Neural progenitor cell (in vitro differentiated cells): ENCODE measurements around the gene TSPAN17. TPM values are rescaled to one million over a fixed set of nuclear protein-coding genes. Genes with fewer than 3 reads are reported as not detected.

Experiments used
- DNase-seq: peaks from one replicate; pipeline ENCODE4 v3.0.0-alpha.2; 2016; ENCODE audit warnings: low spot score
- H2AFZ ChIP-seq: fragments of 200-600 bp; sonication (generic); replicated peaks from 2 replicates; pipeline ENCODE4 v1.6.1; 2016; ENCODE audit warnings: antibody characterized with exemption
- H3F3A ChIP-seq: fragments of 200-600 bp; sonication (generic); 2 replicates; pipeline ENCODE4 v1.6.1; 2016; ENCODE audit warnings: antibody characterized with exemption, low read depth
- H3K27ac ChIP-seq: fragments of 200-600 bp; sonication (generic); 2 replicates; pipeline ENCODE4 v1.5.1; 2016; ENCODE audit warnings: mild to moderate bottlenecking
- H3K27me3 ChIP-seq: fragments of 200-600 bp; sonication (generic); 2 replicates; pipeline ENCODE4 v1.6.1; 2016; ENCODE audit warnings: mild to moderate bottlenecking, moderate library complexity
- H3K36me3 ChIP-seq: fragments of 200-600 bp; sonication (generic); 2 replicates; pipeline ENCODE4 v1.5.1; 2016
- H3K4me1 ChIP-seq: fragments of 200-600 bp; sonication (generic); 2 replicates; pipeline ENCODE4 v1.6.1; 2016; ENCODE audit warnings: mixed run types
- H3K4me2 ChIP-seq: fragments of 200-600 bp; sonication (generic); 2 replicates; pipeline ENCODE4 v1.6.1; 2016
- H3K4me3 ChIP-seq: fragments of 200-600 bp; sonication (generic); 2 replicates; pipeline ENCODE4 v1.5.1; 2016
- H3K79me2 ChIP-seq: fragments of 200-600 bp; sonication (generic); 2 replicates; pipeline ENCODE4 v1.6.1; 2016; ENCODE audit warnings: low read depth
- H3K9ac ChIP-seq: fragments of 200-600 bp; sonication (generic); 2 replicates; pipeline ENCODE4 v1.6.1; 2016
- H3K9me3 ChIP-seq: fragments of 200-600 bp; sonication (generic); 2 replicates; pipeline ENCODE4 v1.5.1; 2016; ENCODE audit warnings: low read depth
- H4K20me1 ChIP-seq: fragments of 200-600 bp; sonication (generic); 2 replicates; pipeline ENCODE4 v1.6.1; 2016; ENCODE audit warnings: low read depth
- H3K27ac Mint-ChIP-seq: 3 replicates; pipeline ENCODE4 v1.8.0; 2021; ENCODE audit warnings: mixed read lengths
- H3K27me3 Mint-ChIP-seq: 2 replicates; pipeline ENCODE4 v1.8.0; 2022; ENCODE audit warnings: low read depth, mild to moderate bottlenecking, inconsistent platforms, moderate library complexity, mixed read lengths; ENCODE audit not compliant: insufficient read depth
- H3K36me3 Mint-ChIP-seq: 3 replicates; pipeline ENCODE4 v1.8.0; 2021; ENCODE audit warnings: mixed read lengths
- H3K4me1 Mint-ChIP-seq: 3 replicates; pipeline ENCODE4 v1.8.0; 2021; ENCODE audit warnings: mixed read lengths
- H3K4me3 Mint-ChIP-seq: 3 replicates; pipeline ENCODE4 v1.8.0; 2021; ENCODE audit warnings: mild to moderate bottlenecking, moderate library complexity, mixed read lengths
- H3K9me3 Mint-ChIP-seq: 3 replicates; pipeline ENCODE4 v1.8.0; 2020; ENCODE audit warnings: mixed read lengths
- EZH2 ChIP-seq: fragments of 200-600 bp; sonication (generic); IDR thresholded peaks from 2 replicates; pipeline ENCODE4 v1.6.1; 2017; ENCODE audit warnings: antibody characterized with exemption, mild to moderate bottlenecking, moderate library complexity
- EZH2phosphoT487 ChIP-seq: fragments of 200-600 bp; sonication (generic); IDR thresholded peaks from 2 replicates; pipeline ENCODE4 v1.6.1; 2017; ENCODE audit warnings: antibody characterized with exemption
- total RNA-seq: library from RNA; depleted of rRNA; stranded (reverse); fragments of >200 nt; gene quantifications from 2 replicates; pipeline ENCODE4 v1.2.3, GENCODE V29; 2015; ENCODE audit warnings: low replicate concordance
- TF ChIP-seq, protein P1 (sequence below): fragments of 200-600 bp; sonication (generic); IDR thresholded peaks from 2 replicates; pipeline ENCODE4 v1.5.1; 2017; ENCODE audit warnings: antibody characterized with exemption, mild to moderate bottlenecking

TSPAN17 gene
- total RNA-seq, 1 donor from 2014 or later, result 25.9 TPM

DNA sequence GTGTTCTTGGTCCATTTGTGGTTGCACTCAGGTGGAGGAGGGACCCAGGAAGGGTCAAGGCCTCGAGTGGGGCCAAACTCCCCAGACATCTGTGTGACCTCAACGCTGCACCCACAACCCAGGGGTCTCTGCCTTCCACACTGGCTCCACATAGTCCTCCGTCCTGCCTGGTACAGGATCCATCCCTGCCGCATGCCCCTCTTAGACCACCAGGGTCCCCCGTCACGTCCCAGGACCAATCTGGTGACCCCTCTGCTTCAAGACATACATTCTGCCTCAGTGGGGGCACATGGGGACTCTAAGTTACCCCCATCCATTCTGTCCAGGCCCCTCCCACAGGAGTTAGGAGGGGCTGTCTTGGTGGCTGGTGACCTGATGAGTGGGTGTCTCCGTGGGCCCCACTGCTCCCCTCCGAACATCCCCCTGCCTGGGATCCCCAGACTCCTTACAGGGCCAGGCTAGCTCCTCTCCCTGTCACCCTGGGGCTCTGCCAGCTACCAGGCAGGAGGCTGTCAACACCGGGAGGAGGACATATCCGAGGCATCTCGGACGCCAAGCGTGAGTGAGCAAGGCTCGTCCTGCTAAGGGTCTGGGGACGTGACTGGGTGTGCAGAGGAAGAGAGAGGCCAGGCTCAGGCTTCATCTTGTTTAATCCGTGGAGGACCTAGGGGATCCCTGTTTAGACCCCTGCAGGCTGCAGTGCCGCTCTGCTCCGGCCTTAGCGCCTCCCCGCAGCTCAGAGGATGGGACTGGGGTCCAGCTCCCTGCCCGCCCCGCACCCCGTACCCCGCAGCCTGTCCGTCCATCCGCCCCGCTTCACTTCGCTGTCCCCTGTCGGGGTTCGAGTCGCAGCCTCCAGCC, 32.3 kb downstream of the TSPAN17 start:
- peaks cover 5% of the 10 kb centered on the region for H3K4me1 Mint-ChIP-seq
- H3K4me2 ChIP-seq, result no peak overlapping the region
- H3K27ac ChIP-seq, result no peak overlapping the region
- no peaks in the 10 kb centered on the region for H3F3A ChIP-seq
- no peak for DNase-seq
- no peaks in the 10 kb centered on the region for H3K9me3 Mint-ChIP-seq
- no peaks in the 10 kb centered on the region for H3K36me3 ChIP-seq
- no peaks in the 10 kb centered on the region for H3K9me3 ChIP-seq
- H3K4me1 ChIP-seq, result no peaks in the 10 kb centered on the region
- no peaks in the 10 kb centered on the region for H4K20me1 ChIP-seq
- H3K4me3 Mint-ChIP-seq, result no peak overlapping the region
- no peak overlapping the region for H3K4me3 ChIP-seq
- H3K79me2 ChIP-seq, result no peaks in the 10 kb centered on the region
- TF ChIP-seq EZH2phosphoT487, result no peak
- TF ChIP-seq, protein P1, sequence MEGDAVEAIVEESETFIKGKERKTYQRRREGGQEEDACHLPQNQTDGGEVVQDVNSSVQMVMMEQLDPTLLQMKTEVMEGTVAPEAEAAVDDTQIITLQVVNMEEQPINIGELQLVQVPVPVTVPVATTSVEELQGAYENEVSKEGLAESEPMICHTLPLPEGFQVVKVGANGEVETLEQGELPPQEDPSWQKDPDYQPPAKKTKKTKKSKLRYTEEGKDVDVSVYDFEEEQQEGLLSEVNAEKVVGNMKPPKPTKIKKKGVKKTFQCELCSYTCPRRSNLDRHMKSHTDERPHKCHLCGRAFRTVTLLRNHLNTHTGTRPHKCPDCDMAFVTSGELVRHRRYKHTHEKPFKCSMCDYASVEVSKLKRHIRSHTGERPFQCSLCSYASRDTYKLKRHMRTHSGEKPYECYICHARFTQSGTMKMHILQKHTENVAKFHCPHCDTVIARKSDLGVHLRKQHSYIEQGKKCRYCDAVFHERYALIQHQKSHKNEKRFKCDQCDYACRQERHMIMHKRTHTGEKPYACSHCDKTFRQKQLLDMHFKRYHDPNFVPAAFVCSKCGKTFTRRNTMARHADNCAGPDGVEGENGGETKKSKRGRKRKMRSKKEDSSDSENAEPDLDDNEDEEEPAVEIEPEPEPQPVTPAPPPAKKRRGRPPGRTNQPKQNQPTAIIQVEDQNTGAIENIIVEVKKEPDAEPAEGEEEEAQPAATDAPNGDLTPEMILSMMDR, result peak; percentile 6
- no peak overlapping the region for H3K9ac ChIP-seq
- no peaks in the 10 kb centered on the region for H3K36me3 Mint-ChIP-seq
- H3K27me3 ChIP-seq, result peaks cover 16% of the 10 kb centered on the region
- H3K27ac Mint-ChIP-seq, result no peak overlapping the region
- H3K27me3 Mint-ChIP-seq, result peaks cover 8% of the 10 kb centered on the region
- H2AFZ ChIP-seq, result no peak overlapping the region

DNA sequence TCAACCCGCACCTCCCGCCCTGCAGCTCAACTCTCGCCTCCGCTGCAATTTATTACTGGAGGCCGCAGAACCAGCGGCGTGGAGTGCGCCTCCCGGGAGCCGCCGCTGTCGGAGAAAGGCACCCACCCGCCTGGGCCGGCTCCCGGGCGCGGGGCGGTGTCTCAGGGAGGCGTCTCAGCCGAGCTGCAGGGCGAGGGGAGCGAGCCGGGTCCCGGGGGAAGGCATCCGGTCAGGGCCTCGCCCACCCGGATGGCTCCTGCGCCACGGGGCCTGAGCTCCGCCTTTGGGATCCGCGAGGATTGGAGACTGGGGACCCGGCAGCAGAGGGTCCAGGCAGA, 32.9 kb downstream of the TSPAN17 start:
- no peaks in the 10 kb centered on the region for H3K9me3 ChIP-seq
- Mint-ChIP-seq H3K9me3 (peaks cover 2% of the 10 kb centered on the region), H3K27ac (no peak overlapping the region), H3K4me1 (peaks cover 5% of the 10 kb centered on the region), H3K27me3 (peaks cover 11% of the 10 kb centered on the region), H3K36me3 (no peaks in the 10 kb centered on the region), H3K4me3 (no peak overlapping the region)
- peak overlapping the region; percentile 72 for H2AFZ ChIP-seq
- peaks cover 16% of the 10 kb centered on the region for H3K27me3 ChIP-seq
- TF ChIP-seq EZH2, result no peak
- TF ChIP-seq EZH2phosphoT487, result no peak
- TF ChIP-seq, protein P1, result no peak
- no peaks in the 10 kb centered on the region for H4K20me1 ChIP-seq
- no peak overlapping the region for H3K4me3 ChIP-seq
- no peaks in the 10 kb centered on the region for H3K79me2 ChIP-seq
- no peak for DNase-seq
- H3K27ac ChIP-seq, result no peak overlapping the region
- no peaks in the 10 kb centered on the region for H3F3A ChIP-seq
- no peak overlapping the region for H3K9ac ChIP-seq
- no peak overlapping the region for H3K4me2 ChIP-seq
- no peaks in the 10 kb centered on the region for H3K36me3 ChIP-seq
- H3K4me1 ChIP-seq, result no peaks in the 10 kb centered on the region

DNA sequence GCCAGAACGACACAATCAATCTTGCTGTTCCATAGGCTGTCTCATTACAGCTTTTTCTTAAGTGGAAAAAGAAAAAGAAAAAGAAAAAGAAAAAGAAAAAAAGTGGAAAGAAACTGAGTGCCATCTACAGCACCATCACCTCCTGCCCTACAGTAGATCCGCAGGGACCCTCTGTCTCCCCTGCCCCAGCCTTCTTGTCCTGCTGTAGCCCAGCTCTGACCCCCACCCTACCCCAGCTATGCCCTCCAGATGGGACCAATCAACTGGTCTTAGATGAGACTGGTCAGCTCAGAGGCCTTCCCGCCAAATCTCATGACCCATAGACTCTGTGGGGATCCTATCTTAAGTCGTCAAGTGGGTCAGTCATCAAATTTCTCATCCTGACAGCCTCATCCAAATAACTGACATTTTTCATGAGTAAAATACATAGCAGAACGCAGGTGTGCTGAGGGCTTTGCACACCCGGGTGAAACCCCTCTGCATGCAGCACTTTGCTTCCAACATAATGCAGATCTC, 34.8 kb downstream of the TSPAN17 start:
- TF ChIP-seq EZH2 (no peak), EZH2phosphoT487 (no peak)
- TF ChIP-seq, protein P1, result no peak
- Histone ChIP-seq H3K4me3 (no peak overlapping the region), H3K27ac (no peak overlapping the region), H3K4me2 (no peak overlapping the region), H3K4me1 (no peaks in the 10 kb centered on the region), H3K9ac (no peak overlapping the region), H2AFZ (no peak overlapping the region), H3F3A (no peaks in the 10 kb centered on the region), H3K36me3 (no peaks in the 10 kb centered on the region), H3K9me3 (no peaks in the 10 kb centered on the region), H4K20me1 (no peaks in the 10 kb centered on the region), H3K27me3 (peaks cover 16% of the 10 kb centered on the region), H3K79me2 (no peaks in the 10 kb centered on the region)
- Mint-ChIP-seq H3K27me3 (peaks cover 13% of the 10 kb centered on the region), H3K4me3 (no peak overlapping the region), H3K4me1 (no peaks in the 10 kb centered on the region), H3K27ac (no peak overlapping the region), H3K36me3 (no peaks in the 10 kb centered on the region), H3K9me3 (peaks cover 3% of the 10 kb centered on the region)
- DNase-seq, result no peak
